HG03064 (cell line): ENCODE measurements around the gene IL12RB1.
"Not testable (repeated sequence)": the region's sequence is repeated elsewhere in the genome, so short reads cannot be mapped to it uniquely, and the experiment has no call there.

ENCODE experiments used
- ATAC-seq: cut with Tn5 transposase; IDR thresholded peaks from one replicate; pipeline ENCODE4 v1.9.1; 2021; ENCODE audit warnings: low read depth; ENCODE audit not compliant: unreplicated experiment

IL12RB1 gene

DNA sequence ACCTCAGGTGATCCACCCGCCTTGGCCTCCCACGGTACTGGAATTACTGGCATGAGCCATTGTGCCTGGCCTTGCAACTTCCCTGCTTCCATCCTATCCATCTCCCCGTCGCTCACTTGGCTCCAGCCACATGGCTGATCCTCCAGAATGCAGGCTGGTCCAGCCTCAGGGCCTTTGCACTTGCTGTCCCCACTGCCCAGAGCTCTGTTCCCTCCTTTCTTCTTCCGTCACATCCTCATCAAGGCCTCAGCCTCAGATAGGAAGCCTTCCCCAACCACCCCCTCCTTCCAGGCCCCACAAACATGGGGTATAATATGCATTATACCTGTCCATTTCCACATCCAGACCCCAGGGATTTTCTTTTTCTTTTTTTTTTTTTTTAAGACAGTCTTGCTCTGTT is 27.1 kb upstream of the IL12RB1 start:
- ATAC-seq: no peak

DNA sequence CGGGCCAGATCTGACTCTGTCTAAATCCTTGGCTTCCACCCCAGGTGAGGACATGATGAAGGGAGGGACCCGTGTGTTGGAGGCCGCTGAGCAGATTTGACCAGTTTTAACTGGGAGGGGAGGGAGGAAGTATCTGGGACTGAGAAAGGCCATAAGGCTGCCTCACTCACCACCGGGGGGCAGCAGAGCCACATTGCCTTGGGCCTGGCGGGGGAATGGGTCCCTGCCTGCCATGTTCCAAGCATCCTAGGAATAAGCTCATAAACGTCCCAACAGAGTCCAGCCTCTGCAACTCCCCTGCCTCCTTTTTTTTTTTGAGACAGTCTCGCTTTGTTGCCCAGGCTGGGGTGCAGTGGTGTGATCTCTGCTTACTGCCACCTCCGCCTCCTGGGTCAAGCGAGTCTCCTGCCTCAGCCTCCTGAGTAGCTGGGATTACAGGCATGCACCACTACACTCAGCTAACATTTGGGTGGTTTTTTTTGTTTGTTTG is 26.3 kb upstream of the IL12RB1 start:
- ATAC-seq: no peak

DNA sequence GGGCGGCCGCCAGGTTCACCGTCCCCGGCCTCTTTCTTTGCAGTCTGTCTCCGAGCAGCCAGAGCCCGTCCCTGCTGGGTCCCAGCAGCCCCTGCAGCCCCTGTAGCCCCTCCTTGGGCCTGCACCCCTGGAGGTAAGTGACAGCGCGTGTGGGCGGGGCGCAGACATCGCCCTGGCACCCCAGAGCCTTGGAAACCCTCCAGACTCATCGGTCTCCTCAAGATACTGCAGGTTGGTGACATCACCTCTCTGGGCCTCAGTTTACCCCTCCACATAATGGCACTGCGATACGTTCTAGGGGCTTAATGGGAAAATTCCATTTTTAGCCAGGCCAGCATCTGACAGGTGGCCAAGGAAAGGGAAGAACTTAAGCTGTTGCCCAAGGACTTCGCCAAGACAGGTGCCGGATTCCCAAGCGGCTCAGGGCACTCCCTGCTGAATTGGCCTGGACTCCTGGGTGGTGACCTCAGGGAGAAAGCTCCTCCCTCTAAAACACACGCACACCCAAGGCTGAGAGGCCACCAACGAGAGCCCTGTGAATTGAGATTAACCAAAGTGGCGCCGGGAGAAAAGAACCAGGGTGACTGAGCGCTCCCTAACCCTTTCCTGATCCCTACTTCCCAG is 24.0 kb upstream of the IL12RB1 start:
- ATAC-seq: no peak

DNA sequence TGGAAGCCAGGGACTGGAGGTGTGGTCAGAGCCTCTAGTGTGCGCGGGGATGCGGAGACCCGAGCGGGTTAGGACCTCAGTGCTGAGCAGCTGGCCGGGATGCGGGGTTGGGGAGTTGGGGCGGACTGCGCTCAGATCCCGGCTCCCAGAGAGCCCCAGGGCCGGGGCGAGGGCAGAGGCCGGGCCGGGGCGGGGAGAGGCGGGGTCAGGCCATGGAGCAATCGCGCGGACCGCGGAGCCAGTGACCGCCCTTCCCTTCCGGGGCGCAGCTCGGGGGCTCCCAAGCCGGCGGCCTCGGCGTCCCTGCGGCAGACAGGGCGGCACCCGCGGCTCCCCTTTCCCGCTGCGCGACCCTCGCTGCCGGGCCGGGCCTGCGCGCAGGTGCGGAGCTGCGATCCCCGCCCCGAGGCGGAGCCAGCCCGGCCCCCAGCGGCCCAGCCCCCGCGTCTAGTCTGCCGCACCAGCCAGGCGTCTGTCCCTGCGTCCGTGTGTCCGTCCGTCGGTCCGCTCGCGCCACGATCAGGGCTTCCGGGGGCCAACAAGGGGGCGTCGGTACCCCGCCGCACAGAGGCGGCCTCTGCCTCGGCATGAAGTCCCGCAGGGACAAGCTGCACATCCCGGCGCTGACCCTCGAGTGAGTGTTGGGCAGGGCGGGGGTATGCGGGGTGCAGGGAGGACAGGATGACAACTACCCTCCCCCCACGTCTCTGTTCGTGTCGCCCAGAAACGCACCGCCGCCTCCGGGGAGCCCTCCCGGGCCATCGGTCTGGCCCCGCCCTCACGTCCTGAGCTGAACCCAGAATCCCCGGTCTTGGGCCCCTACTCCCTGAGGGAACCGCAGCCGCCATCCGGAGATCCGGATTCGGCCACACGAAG is 23.2 kb upstream of the IL12RB1 start:
- no peak for ATAC-seq

DNA sequence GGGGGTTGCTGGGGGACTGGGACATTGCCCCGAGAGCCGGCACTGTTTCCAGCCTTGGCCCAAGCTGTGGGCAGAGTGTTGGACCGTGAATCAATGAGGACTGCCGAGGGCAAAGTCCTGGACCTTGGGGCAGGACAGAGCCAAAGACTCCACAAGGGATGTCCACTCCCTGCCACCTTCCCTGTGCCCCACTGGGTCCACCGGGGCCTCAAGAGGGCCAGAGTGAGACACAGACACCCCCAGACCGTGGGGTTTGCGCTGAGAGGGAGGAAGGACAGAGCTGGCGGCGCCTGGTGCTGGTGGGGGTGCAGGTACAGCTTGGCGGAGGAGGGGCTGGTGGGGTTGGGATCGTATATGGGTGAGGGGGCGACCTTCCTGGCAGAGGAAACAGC is 22.6 kb upstream of the IL12RB1 start:
- ATAC-seq: no peak

DNA sequence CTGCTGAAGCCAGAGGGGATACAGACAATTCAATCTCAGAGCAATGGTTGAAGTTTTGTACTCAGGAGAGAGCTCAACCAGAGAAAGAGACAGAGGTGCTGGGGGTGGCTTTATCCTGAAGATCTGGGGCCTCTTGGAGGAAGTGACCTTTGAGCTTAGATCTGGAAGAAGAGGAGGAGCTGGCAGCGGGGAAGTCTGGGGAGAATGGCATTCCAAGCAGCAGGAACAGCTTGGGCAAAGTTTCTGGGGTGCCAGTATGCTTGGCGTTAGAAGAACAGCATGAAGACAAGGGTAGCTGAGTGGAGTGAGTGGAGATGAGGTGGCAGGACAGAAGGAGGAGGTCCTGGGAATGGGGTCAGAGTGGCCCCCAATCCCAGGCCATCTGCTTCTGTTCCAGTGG is 22.2 kb upstream of the IL12RB1 start:
- ATAC-seq: no peak

DNA sequence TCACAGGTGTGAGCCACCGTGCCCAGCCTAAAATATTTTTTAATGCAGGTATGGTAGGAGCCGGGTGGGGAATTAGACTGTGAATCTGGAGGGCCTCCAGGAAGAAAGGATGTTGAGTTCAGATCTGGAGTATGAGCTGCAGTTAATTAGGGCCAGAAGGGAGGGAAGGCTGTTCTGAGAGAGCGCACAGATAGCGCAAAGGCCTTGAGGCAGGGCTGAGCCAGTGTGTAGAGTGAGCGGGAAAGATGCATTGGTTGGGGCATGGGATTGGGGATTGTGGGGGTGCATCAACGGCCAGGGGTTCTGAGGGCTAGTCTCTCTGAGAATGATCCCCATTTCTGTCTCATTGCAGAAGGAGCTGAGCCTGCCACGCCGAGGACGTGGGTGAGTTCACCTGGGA is 20.5 kb upstream of the IL12RB1 start:
- no peak for ATAC-seq

DNA sequence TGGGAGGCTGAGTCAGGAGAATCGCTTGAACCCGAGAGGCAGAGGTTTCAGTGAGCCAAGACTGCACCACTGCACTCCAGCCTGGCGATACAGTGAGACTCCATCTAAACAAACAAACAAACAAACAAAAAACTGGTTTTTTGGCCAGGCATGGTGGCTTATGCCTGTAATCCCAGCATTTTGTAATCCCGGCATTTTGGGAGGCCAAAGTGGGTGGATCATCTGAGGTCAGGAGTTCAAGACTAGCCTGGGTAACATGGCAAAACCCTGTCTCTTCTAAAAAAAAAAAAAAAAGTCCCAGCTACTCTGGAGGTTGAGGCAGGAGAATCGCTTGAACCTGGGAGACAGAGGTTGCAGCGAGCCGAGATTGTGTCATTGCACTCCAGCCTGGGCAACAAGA is 18.5 kb upstream of the IL12RB1 start:
- not testable (repeated sequence) for ATAC-seq

DNA sequence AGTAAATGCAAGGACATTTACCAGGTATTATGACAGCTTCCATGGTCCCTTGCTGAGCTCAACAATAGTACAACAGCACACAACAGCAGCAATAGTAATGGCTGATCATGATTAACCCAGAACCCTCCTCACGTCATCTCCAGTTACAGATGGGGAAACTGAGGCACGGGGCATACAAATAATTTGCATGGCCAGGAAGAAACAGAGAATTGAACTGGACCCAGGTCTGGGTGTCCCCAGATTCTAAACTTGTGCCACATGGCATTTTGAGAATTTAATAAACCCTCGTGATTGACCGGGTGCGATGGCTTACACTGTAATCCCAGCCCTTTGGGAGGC is 18.0 kb upstream of the IL12RB1 start:
- ATAC-seq: no peak

DNA sequence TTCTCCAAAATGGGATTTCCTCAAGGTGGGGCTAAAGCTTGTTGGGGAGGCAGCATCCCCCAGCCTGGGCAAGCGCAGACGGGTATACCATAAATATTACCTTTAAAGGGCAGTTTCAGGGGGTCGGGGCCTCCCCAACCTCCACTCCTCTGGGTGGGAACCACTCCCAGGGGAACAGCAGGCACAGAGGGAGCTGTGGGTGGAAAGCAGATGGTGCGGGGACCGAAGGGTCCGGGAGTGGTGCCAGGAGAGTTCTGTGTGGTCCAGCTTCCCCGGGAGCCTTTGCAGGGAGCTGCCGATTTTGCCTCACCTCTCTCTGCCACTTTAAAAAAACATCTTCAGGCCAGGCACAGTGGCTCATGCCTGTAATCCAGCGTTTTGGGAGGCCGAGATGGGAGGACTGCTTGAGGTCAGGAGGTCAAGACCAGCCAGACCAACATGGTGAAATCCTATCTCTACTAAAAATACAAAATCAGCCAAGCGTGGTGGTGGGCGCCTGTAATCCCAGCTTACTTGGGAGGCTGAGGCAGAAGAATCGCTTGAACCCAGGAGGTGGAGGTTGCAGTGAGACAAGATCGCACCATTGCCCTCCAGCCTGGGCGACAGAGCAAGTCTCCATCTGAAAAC is 16.3 kb upstream of the IL12RB1 start:
- ATAC-seq: no peak

DNA sequence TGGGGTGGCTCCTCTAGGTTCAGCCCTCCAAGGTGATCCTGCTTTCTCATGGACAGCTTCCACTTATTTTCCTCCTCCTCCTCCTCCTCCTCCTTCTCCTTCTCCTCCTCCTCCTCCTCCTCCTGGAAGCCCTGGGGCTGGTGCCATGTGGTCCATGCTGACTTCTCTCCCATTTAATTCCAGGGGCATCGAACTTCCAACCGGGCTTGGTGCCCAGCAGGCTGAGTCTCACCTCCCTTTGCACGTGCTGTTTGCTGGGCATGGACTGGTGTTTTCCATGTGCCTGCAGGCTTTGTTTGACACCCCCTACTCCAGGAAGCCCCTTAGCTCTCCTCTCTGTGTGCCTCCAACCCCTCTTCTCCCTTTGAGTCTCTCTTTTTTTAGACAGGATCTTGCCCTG is 14.5 kb upstream of the IL12RB1 start:
- no peak for ATAC-seq

DNA sequence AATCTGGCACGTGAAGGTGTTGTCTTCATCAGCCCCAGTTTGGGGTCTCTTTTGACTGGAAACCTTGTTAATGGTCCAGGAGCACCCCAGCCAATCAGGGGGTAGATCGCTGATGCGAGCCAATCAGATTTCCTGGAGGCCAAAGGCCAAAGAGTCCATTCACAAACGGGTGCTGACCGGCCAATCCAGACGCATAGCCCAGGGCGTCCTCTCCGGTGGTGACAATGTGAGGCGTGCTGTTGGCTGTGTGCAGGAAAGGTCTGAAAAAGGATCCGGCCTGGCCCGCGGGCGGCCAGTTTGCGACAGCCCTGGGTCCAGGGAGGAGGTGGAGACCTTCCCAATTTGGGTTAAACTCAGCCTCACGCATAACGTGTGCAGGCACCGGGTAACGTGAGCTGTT is 14.0 kb upstream of the IL12RB1 start:
- no peak for ATAC-seq

DNA sequence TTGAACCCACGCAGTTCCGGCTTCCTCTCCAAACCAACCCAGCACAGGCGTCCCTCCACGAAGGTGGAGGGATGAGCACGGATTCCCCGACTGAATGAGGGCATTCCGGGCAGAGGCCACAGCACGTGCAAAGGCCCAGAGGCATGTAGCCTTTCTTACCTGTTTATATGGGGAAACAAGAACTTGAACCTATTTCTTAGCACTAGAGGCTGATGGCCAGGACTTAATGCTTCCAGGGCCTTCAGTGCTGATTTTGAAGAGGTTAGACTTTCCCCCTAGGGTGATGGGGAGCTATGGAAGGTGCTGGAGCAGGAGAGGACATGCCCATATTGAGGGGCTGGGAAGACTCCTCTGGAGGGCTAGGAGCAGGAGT is 12.9 kb upstream of the IL12RB1 start:
- no peak for ATAC-seq

DNA sequence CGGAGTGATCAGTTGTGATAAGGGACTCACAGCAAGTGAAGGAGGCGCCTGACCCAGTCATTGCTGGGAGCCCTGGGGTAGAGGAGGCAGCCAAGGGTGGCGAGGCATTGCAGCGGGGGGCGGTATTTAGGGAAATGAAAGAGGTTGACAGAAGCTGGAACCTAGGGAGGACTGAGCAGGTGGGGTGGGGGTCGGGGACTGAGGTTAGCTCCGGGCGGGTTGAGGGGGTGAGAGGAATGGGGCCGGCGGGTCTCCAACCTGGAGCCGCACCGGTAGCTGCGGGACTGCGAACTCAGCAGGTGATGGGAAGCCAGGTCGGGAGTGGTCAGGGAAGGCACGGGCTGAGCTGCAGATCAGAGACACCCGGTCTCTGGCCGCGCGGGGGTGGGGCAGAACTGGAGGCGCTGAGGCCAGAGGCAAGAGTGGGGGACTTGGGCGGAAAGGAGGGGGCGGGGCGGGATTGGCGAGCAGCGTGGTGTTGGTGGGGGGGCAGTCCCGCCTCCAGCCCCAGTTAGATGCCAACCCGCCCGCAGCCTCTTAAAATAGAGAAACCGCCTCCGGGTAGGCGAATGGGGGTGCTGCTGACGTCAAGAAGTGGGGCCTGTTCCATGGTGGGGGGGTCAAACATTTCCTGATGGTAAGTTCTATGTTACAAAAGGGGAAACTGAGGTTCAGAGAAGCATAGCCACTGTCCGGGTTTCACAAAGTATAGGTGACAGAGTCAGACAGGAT is 12.3 kb upstream of the IL12RB1 start:
- peak; percentile 51 for ATAC-seq

DNA sequence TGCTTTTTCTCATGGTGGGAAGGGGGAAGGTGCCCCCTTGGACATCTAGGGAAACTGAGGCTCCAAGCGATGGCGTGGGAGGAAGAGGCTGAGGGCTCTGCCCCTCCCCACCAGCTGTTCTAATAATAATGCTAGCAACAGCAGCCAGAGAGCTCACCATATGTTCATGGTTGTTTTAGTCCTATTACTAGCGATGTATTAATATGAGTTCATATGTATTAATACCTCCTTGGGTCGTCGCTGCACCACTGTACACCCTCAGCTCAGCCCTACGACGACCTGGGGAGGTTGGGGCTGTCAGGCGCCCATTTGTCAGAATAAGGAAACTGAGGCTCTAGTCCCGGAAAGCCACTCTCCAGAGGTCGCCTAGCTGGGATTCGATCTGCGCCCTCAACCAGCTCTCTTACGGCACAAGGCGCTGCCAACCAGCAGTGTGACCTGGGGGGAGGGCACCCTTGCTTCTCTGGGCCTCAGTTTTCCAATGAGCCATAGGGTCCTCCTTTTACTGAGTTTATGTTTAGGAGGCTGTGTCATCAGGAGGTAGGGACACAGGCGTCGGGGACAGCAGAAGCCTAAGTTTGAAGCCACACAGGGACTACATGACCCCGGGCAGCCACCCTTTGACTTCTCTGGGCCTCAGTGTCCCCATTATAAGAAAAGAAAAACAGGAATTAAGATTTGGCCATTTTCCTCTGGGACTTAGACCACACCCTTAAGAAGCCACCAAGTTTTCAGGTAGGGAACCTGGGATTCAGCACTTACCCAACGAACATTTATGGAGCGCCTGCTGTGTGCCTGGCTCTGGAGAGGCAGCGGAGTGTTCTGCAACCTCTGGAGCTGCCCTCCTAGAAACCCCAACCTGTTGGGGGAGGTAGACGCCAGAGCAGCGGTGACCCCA is 11.5 kb upstream of the IL12RB1 start:
- ATAC-seq: no peak

DNA sequence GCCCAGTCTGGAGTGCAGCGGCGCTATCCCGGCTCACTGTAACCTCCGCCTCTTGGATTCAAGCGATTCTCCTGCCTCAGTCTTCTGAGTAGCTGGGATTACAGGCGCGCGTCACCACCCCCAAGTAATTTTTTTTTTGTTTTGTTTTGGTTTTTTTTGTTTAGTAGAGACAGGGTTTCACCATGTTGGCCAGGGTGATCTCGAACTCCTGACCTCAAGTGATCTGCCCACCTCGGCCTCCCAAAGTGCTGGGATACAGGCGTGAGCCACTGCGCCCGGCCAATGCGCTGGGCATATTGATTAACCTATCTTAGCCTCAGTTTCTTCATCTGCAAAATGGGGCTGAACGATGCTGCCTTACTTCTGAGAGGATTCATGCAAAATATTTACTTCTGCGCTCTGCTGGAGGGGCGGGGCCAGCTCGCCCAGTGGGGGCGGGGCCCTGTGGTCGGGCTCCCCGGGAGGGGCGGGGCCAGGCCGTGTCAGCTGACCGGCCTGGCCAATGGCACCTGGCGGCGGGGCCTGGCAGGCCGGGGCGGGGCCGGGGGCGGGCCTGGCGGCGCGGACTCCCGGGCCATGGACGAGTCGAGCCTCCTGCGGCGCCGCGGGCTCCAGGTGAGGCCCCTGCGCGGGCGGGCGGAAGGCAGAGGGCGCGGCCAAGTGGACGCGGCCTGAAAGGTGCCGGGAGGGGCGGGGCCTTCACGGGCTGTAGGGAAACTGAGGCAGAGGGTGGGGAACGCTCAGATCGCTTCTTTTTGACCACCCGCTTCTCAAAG is 10.7 kb upstream of the IL12RB1 start, which contains the start of gene MAST3:
Gene MAST3 (plus strand): TSS at position 562 of the 776 bp plus-strand sequence. CDS start 15 bp downstream, at position 577.
- ATAC-seq: peak; percentile 46

DNA sequence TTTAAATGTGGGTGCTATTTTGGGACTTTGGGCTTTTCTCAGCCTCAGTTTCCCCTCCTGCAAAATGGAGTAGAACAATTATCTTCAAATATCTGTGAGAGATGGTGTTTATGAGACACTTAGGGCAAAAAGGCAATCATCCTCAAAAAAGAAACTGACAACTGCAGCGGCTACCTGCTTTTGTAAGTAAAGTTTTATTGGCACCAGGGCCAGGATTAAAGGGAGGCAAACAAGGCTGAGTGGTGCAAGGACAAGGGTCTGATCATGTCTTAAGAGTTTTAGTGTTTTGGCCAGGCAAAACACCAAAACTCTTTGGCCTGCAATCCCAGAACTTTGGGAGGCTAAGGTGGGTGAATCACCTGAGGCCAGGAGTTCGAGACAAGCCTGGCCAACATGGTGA is 9.5 kb upstream of the IL12RB1 start:
- no peak for ATAC-seq

DNA sequence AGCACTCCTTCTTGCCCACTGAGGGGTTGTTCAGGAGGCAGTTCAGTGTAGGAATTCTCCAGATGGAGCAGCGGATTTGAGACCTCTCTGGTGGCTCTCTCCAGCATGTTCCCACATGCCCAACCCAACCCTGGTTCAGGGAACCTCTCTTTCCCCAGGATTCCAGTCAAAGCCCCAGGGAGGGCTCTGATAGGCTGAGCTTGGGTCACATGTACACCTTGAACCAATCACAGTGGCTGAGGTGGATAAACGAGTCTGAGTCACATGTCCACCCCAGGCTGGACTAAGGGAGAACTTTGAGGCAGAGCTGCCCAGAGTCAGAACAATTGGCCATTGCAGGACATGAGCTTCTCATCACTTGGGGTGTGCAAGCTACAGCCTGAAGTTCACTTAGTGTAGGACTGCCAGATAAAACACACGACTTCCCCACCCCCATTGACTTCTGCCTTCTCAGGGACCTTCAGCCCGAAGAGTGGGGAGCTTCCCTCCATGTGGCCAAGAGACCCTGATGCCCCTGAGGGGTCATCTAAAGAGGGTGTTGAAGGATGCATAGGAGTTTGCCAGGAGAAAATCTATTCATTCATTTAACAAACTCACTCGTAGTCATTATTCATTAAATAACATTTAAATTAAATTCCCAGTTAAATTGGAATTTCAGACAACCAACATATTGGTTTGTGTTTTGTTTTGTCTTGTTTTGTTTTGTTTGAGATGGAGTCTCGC is 6.9 kb upstream of the IL12RB1 start:
- ATAC-seq: no peak

DNA sequence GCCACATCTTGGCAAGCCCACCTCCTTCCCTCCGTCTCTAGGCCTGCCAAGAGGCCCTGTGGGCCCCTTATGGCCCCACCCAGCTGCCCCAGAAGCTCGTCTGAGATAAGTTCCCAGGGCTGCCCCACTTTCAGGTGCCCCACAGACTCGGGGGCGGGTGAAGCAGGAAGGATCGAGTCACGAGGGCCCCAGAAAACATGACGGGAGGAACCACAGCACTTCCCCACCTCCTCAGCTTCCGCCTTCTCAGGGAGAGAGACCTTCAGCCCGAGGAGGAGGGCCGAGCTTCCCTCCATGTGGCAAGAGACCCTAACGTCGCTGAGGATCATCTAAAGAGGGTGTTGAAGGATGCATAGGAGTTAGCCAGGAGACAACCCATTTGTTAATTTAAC is 4.5 kb upstream of the IL12RB1 start:
- ATAC-seq: no peak
